ENCODE data around the gene INHBE.

Gene INHBE

GRCh38 chr12:57474862-57475261, 19.8 kb downstream of the INHBE start:
- peaks cover 3% of the 10 kb centered on the region for H4K20me1 ChIP-seq (ENCODE audit: insufficient read depth, low read length, poor library complexity, severe bottlenecking)
- peaks cover 3% of the 10 kb centered on the region; the same call in 1 of the 2 replicates for H3F3A ChIP-seq (ENCODE audit: low read depth)
- H3K4me2 ChIP-seq (ENCODE audit: low read depth, low read length, poor library complexity, severe bottlenecking) = peak overlapping the region; percentile 36
- TF ChIP-seq EZH2phosphoT487 (IDR thresholded peaks at IDR 0.05; ENCODE audit: borderline replicate concordance) = no peak
- no peak for TF ChIP-seq CTCF (conservative IDR thresholded peaks at IDR 0.05; ENCODE audit: low read length)
- H3K36me3 ChIP-seq (ENCODE audit: insufficient read depth, low read length) = peaks cover 7% of the 10 kb centered on the region; the same call in 1 of the 2 replicates
- H3K79me2 ChIP-seq (ENCODE audit: insufficient read depth, low read length) = peaks cover 54% of the 10 kb centered on the region
- no peak overlapping the region for H2AFZ ChIP-seq (ENCODE audit: low read length)
- no peak overlapping the region for H3K9ac ChIP-seq (ENCODE audit: low read depth, low read length, poor library complexity, severe bottlenecking)
- H3K9me2 ChIP-seq (replicated peaks; ENCODE audit: low read depth, low read length) = no peaks in the 10 kb centered on the region
- H3K4me1 ChIP-seq (ENCODE audit: insufficient read depth, low read length, poor library complexity, severe bottlenecking) = peaks cover 46% of the 10 kb centered on the region
- H3K9me3 ChIP-seq (ENCODE audit: insufficient read depth, low read depth, low read length) = no peaks in the 10 kb centered on the region
- H3K4me3 ChIP-seq (ENCODE audit: low read length, poor library complexity, severe bottlenecking) = no peak overlapping the region
- no peaks in the 10 kb centered on the region for H3K27me3 ChIP-seq (ENCODE audit: insufficient read depth, low read length, poor library complexity, severe bottlenecking)

DNA sequence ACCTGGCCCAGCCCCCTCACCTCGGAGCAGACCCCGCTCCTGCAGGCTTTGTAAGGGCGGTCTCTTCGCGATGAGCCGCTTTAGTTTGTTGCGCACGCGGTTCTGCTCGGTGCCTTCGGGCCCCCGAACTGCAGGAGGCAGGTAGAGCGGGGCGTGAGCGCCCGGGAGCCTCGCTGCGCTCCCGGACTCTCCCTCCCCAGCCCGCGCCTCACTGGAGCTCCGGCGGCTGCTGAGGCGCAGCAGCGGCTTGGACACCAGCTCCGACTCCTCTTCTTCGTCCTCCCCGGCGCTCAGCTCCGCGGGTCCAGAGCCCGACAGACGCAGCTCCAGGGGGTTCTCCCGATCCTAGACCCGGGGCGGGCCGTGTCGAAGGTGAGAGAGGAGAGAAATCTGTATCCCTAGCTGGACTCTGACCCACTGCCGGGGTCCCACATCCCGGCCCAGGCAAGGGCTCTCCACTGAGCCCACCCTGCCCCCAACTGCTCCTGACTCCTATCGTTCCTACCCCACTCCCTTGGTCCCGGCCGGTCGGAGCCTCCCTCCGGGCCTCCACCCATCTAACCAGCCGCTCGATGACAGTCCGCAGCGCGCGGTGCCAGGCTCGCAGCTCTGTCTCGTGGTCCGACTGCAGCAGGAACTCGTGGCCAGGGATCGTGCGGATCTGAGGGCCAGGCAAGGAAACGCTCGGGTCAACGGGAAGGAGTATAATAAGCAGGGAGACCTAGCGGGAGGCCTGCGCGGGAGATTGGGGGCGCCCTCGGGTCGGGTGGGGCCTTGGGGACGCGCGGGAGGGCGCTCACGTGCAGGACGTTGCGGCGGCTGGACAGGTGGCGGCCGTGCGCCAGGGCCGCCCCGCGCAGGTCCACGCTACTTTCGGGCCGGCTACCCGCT, 20.4 kb downstream of the INHBE start:
- Histone ChIP-seq H3K4me2 (ENCODE audit: low read depth, low read length, poor library complexity, severe bottlenecking) (peak overlapping the region; percentile 90), H3K4me3 (ENCODE audit: low read length, poor library complexity, severe bottlenecking) (peak overlapping the region; percentile 79), H3K9me3 (ENCODE audit: insufficient read depth, low read depth, low read length) (no peaks in the 10 kb centered on the region), H3K4me1 (ENCODE audit: insufficient read depth, low read length, poor library complexity, severe bottlenecking) (peaks cover 53% of the 10 kb centered on the region), H3K9me2 (replicated peaks; ENCODE audit: low read depth, low read length) (no peaks in the 10 kb centered on the region), H3K9ac (ENCODE audit: low read depth, low read length, poor library complexity, severe bottlenecking) (no peak overlapping the region), H2AFZ (ENCODE audit: low read length) (no peak overlapping the region), H3K79me2 (ENCODE audit: insufficient read depth, low read length) (peaks cover 54% of the 10 kb centered on the region), H3F3A (ENCODE audit: low read depth) (peaks cover 3% of the 10 kb centered on the region; the same call in 1 of the 2 replicates), H4K20me1 (ENCODE audit: insufficient read depth, low read length, poor library complexity, severe bottlenecking) (peaks cover 3% of the 10 kb centered on the region), H3K27me3 (ENCODE audit: insufficient read depth, low read length, poor library complexity, severe bottlenecking) (no peaks in the 10 kb centered on the region), H3K36me3 (ENCODE audit: insufficient read depth, low read length) (peaks cover 7% of the 10 kb centered on the region; the same call in 1 of the 2 replicates)
- TF ChIP-seq CTCF (conservative IDR thresholded peaks at IDR 0.05; ENCODE audit: low read length) (no peak), EZH2phosphoT487 (IDR thresholded peaks at IDR 0.05; ENCODE audit: borderline replicate concordance) (no peak)

DNA sequence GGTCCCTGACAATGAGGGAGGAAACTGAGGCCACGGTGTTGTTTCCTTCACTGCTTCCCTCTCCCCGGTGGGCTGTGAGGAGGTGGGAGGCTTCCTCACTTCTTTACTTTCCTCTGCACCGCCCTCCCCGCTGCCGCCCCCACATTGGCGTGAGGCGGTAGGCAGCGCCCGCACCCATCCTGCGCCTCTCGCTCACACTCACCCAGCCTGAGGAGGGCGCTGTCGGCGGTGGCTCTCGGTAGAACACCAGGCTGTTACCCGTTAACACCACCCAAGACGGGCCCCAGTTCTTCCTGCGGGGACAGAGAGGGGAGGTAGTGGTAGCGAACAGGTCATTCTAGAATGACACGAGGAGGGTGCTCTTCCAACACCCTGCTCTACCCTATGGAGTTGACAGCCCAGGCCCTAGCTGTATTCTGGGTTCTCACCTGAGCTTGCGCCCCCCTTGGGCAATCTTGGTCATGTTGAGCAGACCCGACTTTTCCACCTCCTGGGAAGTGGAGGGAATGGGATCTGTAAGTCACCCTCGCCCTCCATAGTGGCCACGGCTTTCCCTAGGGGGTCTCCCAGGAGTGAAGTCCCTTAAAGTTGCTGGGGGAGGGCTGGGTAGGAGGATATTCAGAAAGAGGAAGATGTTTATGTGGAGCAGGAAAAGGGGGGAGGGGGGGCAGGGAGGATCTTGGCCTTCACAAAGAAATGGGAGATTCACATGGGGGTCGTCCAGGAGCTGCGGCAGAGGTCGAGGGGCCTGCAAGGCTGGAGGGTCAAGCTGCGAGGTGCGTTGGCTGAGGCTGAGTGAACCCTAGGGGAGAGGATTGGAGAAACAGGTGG, 21.3 kb downstream of the INHBE start:
- Histone ChIP-seq H2AFZ (ENCODE audit: low read length) (no peak overlapping the region), H3K4me2 (ENCODE audit: low read depth, low read length, poor library complexity, severe bottlenecking) (peak overlapping the region; percentile 90), H4K20me1 (ENCODE audit: insufficient read depth, low read length, poor library complexity, severe bottlenecking) (peaks cover 3% of the 10 kb centered on the region), H3K79me2 (ENCODE audit: insufficient read depth, low read length) (peaks cover 54% of the 10 kb centered on the region), H3K9ac (ENCODE audit: low read depth, low read length, poor library complexity, severe bottlenecking) (peak overlapping the region; percentile 86), H3K9me2 (replicated peaks; ENCODE audit: low read depth, low read length) (no peaks in the 10 kb centered on the region), H3K4me3 (ENCODE audit: low read length, poor library complexity, severe bottlenecking) (peak overlapping the region; percentile 79), H3K9me3 (ENCODE audit: insufficient read depth, low read depth, low read length) (no peaks in the 10 kb centered on the region), H3F3A (ENCODE audit: low read depth) (peaks cover 8% of the 10 kb centered on the region; the same call in 1 of the 2 replicates), H3K36me3 (ENCODE audit: insufficient read depth, low read length) (peaks cover 7% of the 10 kb centered on the region; the same call in 1 of the 2 replicates), H3K4me1 (ENCODE audit: insufficient read depth, low read length, poor library complexity, severe bottlenecking) (peaks cover 60% of the 10 kb centered on the region), H3K27me3 (ENCODE audit: insufficient read depth, low read length, poor library complexity, severe bottlenecking) (no peaks in the 10 kb centered on the region)
- peak; percentile 40; the same call in 1 of the 2 replicates for TF ChIP-seq CTCF (conservative IDR thresholded peaks at IDR 0.05; ENCODE audit: low read length)
- TF ChIP-seq EZH2phosphoT487 (IDR thresholded peaks at IDR 0.05; ENCODE audit: borderline replicate concordance) = no peak
